ENCODE data around the gene ZMYM2. TPM values are rescaled to one million over a fixed set of nuclear protein-coding genes. Genes with fewer than 3 reads are reported as not detected.
A peak's percentile ranks its signal among the peaks of the same experiment; 100 is the strongest.

The ZMYM2 gene
- total RNA-seq, 1 donor from 2014 or later = 109 TPM

DNA sequence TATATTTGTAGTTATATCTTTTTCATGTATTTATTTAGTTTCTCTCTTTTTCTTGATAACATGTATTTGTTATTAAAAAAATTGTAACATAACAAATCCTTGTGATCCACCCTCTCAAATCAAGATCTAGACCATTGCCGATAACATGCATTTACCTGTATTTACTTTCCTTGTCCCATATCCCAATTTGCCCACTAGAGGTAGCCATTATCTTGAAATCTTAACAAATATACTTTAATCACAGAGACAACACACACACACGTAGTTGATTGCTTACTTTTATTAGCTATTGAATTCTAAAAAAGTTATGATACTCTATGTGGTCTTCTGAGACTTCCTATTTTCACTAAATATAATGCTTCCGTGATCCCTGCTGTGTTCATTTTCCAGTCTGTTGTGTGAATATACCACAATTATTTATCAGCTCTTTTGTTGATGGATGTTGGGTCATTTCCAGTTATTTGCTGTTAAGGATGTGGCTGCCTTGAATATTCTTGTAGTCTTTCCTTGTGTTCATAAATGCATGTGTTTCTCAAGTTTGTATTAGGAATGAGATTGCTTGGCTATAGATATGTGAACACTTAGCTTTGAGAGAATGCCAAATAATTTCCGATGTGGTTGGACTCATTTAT, 31.3 kb upstream of the ZMYM2 start:
- Histone ChIP-seq H3K4me1 (ENCODE audit: insufficient read depth, low read length) (no peaks in the 10 kb centered on the region), H3K79me2 (ENCODE audit: insufficient read depth, low read length) (no peaks in the 10 kb centered on the region), H3K36me3 (ENCODE audit: insufficient read depth, low read length) (no peaks in the 10 kb centered on the region), H3K4me3 (ENCODE audit: insufficient read depth, low read depth, low read length) (no peak overlapping the region), H3K4me2 (ENCODE audit: low read length) (no peak overlapping the region), H3K27me3 (ENCODE audit: insufficient read depth, low read length) (no peaks in the 10 kb centered on the region), H3K27ac (ENCODE audit: low read depth, low read length) (no peak overlapping the region), H2AFZ (ENCODE audit: low read depth, low read length) (no peak overlapping the region), H3K9me3 (ENCODE audit: insufficient read depth, low read depth, low read length) (no peaks in the 10 kb centered on the region), H4K20me1 (ENCODE audit: insufficient read depth, low read length) (no peaks in the 10 kb centered on the region), H3K9ac (ENCODE audit: low read length) (no peak overlapping the region)
- no peak for TF ChIP-seq EZH2 (IDR thresholded peaks at IDR 0.05; ENCODE audit: insufficient read depth, low read length)
- TF ChIP-seq, protein P1, sequence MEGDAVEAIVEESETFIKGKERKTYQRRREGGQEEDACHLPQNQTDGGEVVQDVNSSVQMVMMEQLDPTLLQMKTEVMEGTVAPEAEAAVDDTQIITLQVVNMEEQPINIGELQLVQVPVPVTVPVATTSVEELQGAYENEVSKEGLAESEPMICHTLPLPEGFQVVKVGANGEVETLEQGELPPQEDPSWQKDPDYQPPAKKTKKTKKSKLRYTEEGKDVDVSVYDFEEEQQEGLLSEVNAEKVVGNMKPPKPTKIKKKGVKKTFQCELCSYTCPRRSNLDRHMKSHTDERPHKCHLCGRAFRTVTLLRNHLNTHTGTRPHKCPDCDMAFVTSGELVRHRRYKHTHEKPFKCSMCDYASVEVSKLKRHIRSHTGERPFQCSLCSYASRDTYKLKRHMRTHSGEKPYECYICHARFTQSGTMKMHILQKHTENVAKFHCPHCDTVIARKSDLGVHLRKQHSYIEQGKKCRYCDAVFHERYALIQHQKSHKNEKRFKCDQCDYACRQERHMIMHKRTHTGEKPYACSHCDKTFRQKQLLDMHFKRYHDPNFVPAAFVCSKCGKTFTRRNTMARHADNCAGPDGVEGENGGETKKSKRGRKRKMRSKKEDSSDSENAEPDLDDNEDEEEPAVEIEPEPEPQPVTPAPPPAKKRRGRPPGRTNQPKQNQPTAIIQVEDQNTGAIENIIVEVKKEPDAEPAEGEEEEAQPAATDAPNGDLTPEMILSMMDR (IDR thresholded peaks at IDR 0.05; ENCODE audit: insufficient read depth, low read depth, low read length) = peak; percentile 38
- no peak overlapping the region for H3K4me3 Mint-ChIP-seq (ENCODE audit: unreplicated experiment)
- no peak overlapping the region for H3K27ac Mint-ChIP-seq (ENCODE audit: unreplicated experiment)
- H3K4me1 Mint-ChIP-seq (ENCODE audit: low read depth, unreplicated experiment) = peaks cover under 1% of the 10 kb centered on the region
- DNase-seq (ENCODE audit: low read depth) (peak; percentile 8), FAIRE-seq (no peak)
- H3K27me3 Mint-ChIP-seq (ENCODE audit: low read depth, unreplicated experiment) = no peaks in the 10 kb centered on the region
- H3K9me3 Mint-ChIP-seq (ENCODE audit: unreplicated experiment) = no peaks in the 10 kb centered on the region
- no peaks in the 10 kb centered on the region for H3K36me3 Mint-ChIP-seq (ENCODE audit: low read depth, unreplicated experiment)

DNA sequence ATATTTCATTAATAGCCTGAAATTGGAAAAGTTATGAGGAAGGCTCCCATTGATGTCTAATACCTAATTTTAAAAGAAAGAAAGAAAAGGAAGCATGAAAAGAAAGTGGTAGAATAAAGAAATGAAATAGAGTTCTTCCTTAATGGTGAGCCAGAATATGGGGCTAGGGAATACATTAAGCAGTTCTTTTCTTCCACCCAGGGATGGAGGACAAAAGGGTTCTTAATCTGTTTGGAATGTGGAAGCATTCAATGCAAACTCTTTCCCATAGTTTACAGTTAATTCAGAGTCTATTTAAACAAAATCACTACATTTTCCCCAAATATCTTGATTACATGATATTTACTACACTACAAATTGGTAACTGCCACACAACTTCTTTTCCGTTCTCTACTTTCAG, 18.4 kb upstream of the ZMYM2 start:
- Histone ChIP-seq H3K4me1 (ENCODE audit: insufficient read depth, low read length) (no peaks in the 10 kb centered on the region), H3K79me2 (ENCODE audit: insufficient read depth, low read length) (no peaks in the 10 kb centered on the region), H2AFZ (ENCODE audit: low read depth, low read length) (no peak overlapping the region), H3K36me3 (ENCODE audit: insufficient read depth, low read length) (no peaks in the 10 kb centered on the region), H3K4me2 (ENCODE audit: low read length) (no peak overlapping the region), H3K27me3 (ENCODE audit: insufficient read depth, low read length) (no peaks in the 10 kb centered on the region), H3K9ac (ENCODE audit: low read length) (no peak overlapping the region), H3K9me3 (ENCODE audit: insufficient read depth, low read depth, low read length) (no peaks in the 10 kb centered on the region), H4K20me1 (ENCODE audit: insufficient read depth, low read length) (no peaks in the 10 kb centered on the region), H3K4me3 (ENCODE audit: insufficient read depth, low read depth, low read length) (no peak overlapping the region), H3K27ac (ENCODE audit: low read depth, low read length) (no peak overlapping the region)
- FAIRE-seq (no peak), DNase-seq (ENCODE audit: low read depth) (no peak)
- Mint-ChIP-seq H3K27ac (ENCODE audit: unreplicated experiment) (no peak overlapping the region), H3K4me1 (ENCODE audit: low read depth, unreplicated experiment) (no peaks in the 10 kb centered on the region), H3K4me3 (ENCODE audit: unreplicated experiment) (no peak overlapping the region), H3K27me3 (ENCODE audit: low read depth, unreplicated experiment) (no peaks in the 10 kb centered on the region), H3K36me3 (ENCODE audit: low read depth, unreplicated experiment) (no peaks in the 10 kb centered on the region), H3K9me3 (ENCODE audit: unreplicated experiment) (no peaks in the 10 kb centered on the region)
- no peak for TF ChIP-seq EZH2 (IDR thresholded peaks at IDR 0.05; ENCODE audit: insufficient read depth, low read length)
- TF ChIP-seq, protein P1 (IDR thresholded peaks at IDR 0.05; ENCODE audit: insufficient read depth, low read depth, low read length) = no peak

DNA sequence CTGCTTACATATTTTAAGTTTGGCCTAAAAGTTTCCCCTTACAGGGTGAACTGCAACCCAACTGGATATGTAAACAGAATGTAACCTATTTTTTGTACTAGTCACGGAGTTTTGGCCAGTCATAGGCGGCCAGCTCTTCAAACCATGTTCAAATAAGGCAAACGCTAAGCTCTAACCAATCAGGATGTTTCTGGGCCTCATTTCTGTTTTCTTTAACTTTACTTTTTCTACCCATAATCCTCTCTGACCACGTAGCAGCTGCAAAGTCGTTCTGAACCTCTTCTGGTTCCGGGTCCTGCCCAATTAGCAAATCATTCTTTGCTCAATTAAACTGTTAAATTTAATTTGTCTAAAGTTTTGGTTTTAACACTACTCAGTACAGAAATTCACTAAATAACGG, 8.2 kb upstream of the ZMYM2 start:
- Mint-ChIP-seq H3K36me3 (ENCODE audit: low read depth, unreplicated experiment) (no peaks in the 10 kb centered on the region), H3K4me3 (ENCODE audit: unreplicated experiment) (no peak overlapping the region), H3K4me1 (ENCODE audit: low read depth, unreplicated experiment) (no peaks in the 10 kb centered on the region), H3K9me3 (ENCODE audit: unreplicated experiment) (peaks cover 2% of the 10 kb centered on the region), H3K27ac (ENCODE audit: unreplicated experiment) (no peak overlapping the region), H3K27me3 (ENCODE audit: low read depth, unreplicated experiment) (no peaks in the 10 kb centered on the region)
- no peak overlapping the region for H3K4me2 ChIP-seq (ENCODE audit: low read length)
- no peaks in the 10 kb centered on the region for H3K79me2 ChIP-seq (ENCODE audit: insufficient read depth, low read length)
- TF ChIP-seq, protein P1 (IDR thresholded peaks at IDR 0.05; ENCODE audit: insufficient read depth, low read depth, low read length) = no peak
- no peak for TF ChIP-seq EZH2 (IDR thresholded peaks at IDR 0.05; ENCODE audit: insufficient read depth, low read length)
- no peak for FAIRE-seq
- H3K27ac ChIP-seq (ENCODE audit: low read depth, low read length) = no peak overlapping the region
- no peaks in the 10 kb centered on the region for H3K4me1 ChIP-seq (ENCODE audit: insufficient read depth, low read length)
- no peak overlapping the region for H3K9ac ChIP-seq (ENCODE audit: low read length)
- H3K9me3 ChIP-seq (ENCODE audit: insufficient read depth, low read depth, low read length) = no peaks in the 10 kb centered on the region
- no peaks in the 10 kb centered on the region for H3K36me3 ChIP-seq (ENCODE audit: insufficient read depth, low read length)
- H2AFZ ChIP-seq (ENCODE audit: low read depth, low read length) = no peak overlapping the region
- H3K27me3 ChIP-seq (ENCODE audit: insufficient read depth, low read length) = peaks cover 3% of the 10 kb centered on the region
- DNase-seq (ENCODE audit: low read depth) = no peak
- H4K20me1 ChIP-seq (ENCODE audit: insufficient read depth, low read length) = no peaks in the 10 kb centered on the region
- H3K4me3 ChIP-seq (ENCODE audit: insufficient read depth, low read depth, low read length) = no peak overlapping the region

All from astrocyte (in vitro differentiated cells and primary cell).